Activated B cell treated with CpG ODN at 0.5 μM for 24 hours (primary cell): ENCODE data around the gene ADD2. TPM values are rescaled to one million over a fixed set of nuclear protein-coding genes. Genes with fewer than 3 reads are reported as not detected.

Experiments used
- ATAC-seq: fragments of 200-7000 bp; cut with Tn5 transposase; one replicate; pipeline ENCODE4 v1.10.0; 2021; ENCODE audit warnings: low read depth, mild to moderate bottlenecking, moderate library complexity
- CTCF ChIA-PET: fragments of 350-600 bp; sonication (Branson Sonifier 250); formaldehyde crosslinking; loops from one replicate; lab custom pipeline; 2021; ENCODE audit warnings: antibody characterized with exemption; lab: Charles Lee
- POLR2A ChIA-PET: fragments of 350-600 bp; sonication (Branson Sonifier 250); formaldehyde crosslinking; loops from one replicate; lab custom pipeline; 2021; ENCODE audit warnings: antibody characterized with exemption; lab: Charles Lee
- DNase-seq: peaks from one replicate; pipeline ENCODE4 v3.0.0; 2022
- H3K27ac Mint-ChIP-seq: one replicate; pipeline ENCODE4 v1.8.0; 2020; ENCODE audit warnings: mixed read lengths
- H3K27me3 Mint-ChIP-seq: one replicate; pipeline ENCODE4 v1.8.0; 2021; ENCODE audit warnings: mixed read lengths
- H3K36me3 Mint-ChIP-seq: one replicate; pipeline ENCODE4 v1.8.0; 2021; ENCODE audit warnings: low read depth, mixed read lengths
- H3K4me1 Mint-ChIP-seq: one replicate; pipeline ENCODE4 v1.8.0; 2021; ENCODE audit warnings: mixed read lengths
- H3K4me3 Mint-ChIP-seq: one replicate; pipeline ENCODE4 v1.8.0; 2020; ENCODE audit warnings: mild to moderate bottlenecking, mixed read lengths
- H3K9me3 Mint-ChIP-seq: one replicate; pipeline ENCODE4 v1.8.0; 2020; ENCODE audit warnings: mixed read lengths
- intact Hi-C: fragments of 100-400 bp; cut with micrococcal nuclease; formaldehyde crosslinking; loops from one replicate; pipeline ENCODE4 v1.15.1; 2024
- total RNA-seq: library from RNA; stranded (reverse); gene quantifications from 2 replicates; pipeline ENCODE4 v1.2.3, GENCODE V29; 2022
- TF ChIP-seq, protein P1 (sequence below): fragments of 200-600 bp; IDR thresholded peaks from one replicate; pipeline ENCODE4 v1.8.0; 2022; ENCODE audit warnings: antibody characterized with exemption, mild to moderate bottlenecking

Gene ADD2
- total RNA-seq, 1 donor from 2014 or later = 12.5 TPM

DNA sequence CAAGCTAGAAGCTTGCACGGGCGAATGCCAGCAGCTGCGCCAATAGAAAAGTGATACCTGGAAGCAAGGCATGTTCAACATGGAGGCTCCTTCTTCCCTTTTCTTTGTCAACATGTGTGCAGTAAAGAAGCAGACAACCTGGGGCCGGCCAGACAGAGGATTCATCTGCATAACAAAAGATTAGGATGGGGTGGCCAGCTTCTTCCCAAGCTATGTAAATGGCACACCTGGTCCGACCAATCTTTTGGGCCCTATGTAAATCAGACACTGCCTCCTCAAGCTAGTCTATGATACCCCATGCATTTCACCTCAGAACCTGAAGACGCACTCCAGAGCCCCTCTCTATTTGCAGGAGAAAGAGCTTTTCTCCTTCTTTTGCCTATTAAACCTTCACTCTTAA is 148.0 kb downstream of the ADD2 start:
- ATAC-seq (no peak), DNase-seq (no peak)
- no peak overlapping the region for H3K4me3 Mint-ChIP-seq
- CTCF ChIA-PET = interaction anchor here (0.9 to 6.2 kb wide), 3 partner anchors 14 to 317 kb away, joined by 3 to 122 read pairs (median 50); partner anchors contain the start of gene FAM136A
- TF ChIP-seq, protein P1, sequence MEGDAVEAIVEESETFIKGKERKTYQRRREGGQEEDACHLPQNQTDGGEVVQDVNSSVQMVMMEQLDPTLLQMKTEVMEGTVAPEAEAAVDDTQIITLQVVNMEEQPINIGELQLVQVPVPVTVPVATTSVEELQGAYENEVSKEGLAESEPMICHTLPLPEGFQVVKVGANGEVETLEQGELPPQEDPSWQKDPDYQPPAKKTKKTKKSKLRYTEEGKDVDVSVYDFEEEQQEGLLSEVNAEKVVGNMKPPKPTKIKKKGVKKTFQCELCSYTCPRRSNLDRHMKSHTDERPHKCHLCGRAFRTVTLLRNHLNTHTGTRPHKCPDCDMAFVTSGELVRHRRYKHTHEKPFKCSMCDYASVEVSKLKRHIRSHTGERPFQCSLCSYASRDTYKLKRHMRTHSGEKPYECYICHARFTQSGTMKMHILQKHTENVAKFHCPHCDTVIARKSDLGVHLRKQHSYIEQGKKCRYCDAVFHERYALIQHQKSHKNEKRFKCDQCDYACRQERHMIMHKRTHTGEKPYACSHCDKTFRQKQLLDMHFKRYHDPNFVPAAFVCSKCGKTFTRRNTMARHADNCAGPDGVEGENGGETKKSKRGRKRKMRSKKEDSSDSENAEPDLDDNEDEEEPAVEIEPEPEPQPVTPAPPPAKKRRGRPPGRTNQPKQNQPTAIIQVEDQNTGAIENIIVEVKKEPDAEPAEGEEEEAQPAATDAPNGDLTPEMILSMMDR = no peak
- POLR2A ChIA-PET = no interaction called here
- H3K4me1 Mint-ChIP-seq = no peaks in the 10 kb centered on the region
- no peaks in the 10 kb centered on the region for H3K9me3 Mint-ChIP-seq
- intact Hi-C loops = no loop called here
- H3K27ac Mint-ChIP-seq = no peak overlapping the region
- H3K27me3 Mint-ChIP-seq = peaks cover 16% of the 10 kb centered on the region
- no peaks in the 10 kb centered on the region for H3K36me3 Mint-ChIP-seq

DNA sequence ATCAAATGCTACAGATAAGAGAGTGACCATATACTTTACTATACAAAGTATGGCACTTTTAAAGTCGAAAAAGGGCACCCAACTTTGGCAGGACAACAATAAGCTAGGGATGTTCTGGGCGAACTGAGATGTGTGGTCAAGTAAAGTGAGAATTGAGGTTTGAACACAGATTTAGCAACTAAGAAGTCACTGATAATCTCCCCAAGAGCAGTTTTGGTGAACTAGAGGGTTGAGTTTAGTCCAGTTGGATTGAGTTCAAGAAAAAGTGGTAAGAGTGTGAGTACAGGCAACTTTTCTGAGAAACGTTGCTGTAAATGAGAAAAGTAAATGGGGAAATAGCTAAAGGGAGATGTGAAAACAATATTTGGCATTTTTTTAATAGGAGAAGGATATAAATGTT is 148.8 kb downstream of the ADD2 start:
- intact Hi-C loops = no loop called here
- Mint-ChIP-seq H3K27ac (no peak overlapping the region), H3K4me1 (no peaks in the 10 kb centered on the region), H3K9me3 (no peaks in the 10 kb centered on the region), H3K4me3 (no peak overlapping the region), H3K36me3 (no peaks in the 10 kb centered on the region), H3K27me3 (peaks cover 16% of the 10 kb centered on the region)
- DNase-seq (no peak), ATAC-seq (no peak)
- TF ChIP-seq, protein P1 = no peak
- POLR2A ChIA-PET = interaction anchor here (1.6 kb wide), 1 partner anchor 315 kb away, joined by 4 read pairs; no protein-coding TSS in a partner anchor
- CTCF ChIA-PET = interaction anchor here (0.9 to 6.2 kb wide), 4 partner anchors 13 to 316 kb away, joined by 3 to 122 read pairs (median 26); partner anchors contain the start of gene FAM136A

DNA sequence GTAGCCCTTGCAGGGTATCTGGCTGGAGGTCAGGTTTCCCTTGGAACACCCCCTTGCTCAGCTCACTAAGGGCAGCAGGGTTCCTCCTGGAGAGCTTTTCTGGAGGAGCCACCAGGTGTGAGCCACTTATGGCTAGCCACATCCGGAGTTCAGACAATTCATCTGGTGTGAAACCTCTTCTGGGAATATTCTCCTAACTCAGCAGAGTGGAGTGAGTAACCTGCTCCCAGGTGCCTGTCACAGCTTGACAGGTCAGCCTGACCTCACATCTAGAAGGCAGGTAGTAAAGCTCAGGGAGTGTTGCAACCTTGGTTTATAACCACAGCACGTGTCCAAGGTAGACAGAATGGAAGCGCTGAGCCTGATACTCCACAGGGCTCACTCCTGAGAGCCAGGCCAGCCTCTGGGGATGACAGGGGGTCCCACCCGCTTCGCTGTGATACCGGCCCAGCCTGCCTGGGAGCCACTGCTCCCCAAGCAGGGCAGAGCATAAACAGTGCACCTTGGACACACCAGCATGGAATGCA is 151.8 kb downstream of the ADD2 start:
- Mint-ChIP-seq H3K27ac (no peak overlapping the region), H3K4me1 (no peaks in the 10 kb centered on the region), H3K9me3 (no peaks in the 10 kb centered on the region), H3K4me3 (no peak overlapping the region), H3K36me3 (no peaks in the 10 kb centered on the region), H3K27me3 (peaks cover 8% of the 10 kb centered on the region)
- DNase-seq (no peak), ATAC-seq (no peak)
- TF ChIP-seq, protein P1 = no peak
- CTCF ChIA-PET = interaction anchor here (1.7 to 6.2 kb wide), 2 partner anchors 274 to 313 kb away, joined by 6 to 122 read pairs; partner anchors contain the start of gene FAM136A
- POLR2A ChIA-PET = no interaction called here
- intact Hi-C loops = loop anchor here (2.0 kb wide), 2 partner anchors 63 to 703 kb away; partner anchors contain the start of gene TGFA

DNA sequence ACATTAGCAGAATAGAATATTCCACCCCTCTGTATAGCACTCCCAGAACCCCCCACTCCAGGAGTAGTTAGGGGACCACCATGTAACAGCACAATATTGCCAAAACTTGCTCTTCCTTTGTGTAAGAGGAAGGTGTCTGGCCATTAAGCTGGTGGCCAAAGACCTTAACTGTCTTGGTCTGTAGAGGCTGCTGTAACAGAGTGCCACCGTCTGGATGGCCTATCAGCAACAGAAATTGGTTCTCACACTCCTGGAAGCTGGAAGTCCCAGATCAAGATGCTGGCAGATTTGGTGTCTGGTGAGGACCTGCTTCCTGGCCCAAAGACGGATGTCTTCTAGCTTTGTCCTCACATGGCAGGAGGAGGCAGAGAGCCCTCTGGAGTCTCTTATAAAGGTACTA is 152.8 kb downstream of the ADD2 start:
- Mint-ChIP-seq H3K27me3 (peaks cover 2% of the 10 kb centered on the region), H3K4me1 (no peaks in the 10 kb centered on the region), H3K27ac (no peak overlapping the region), H3K9me3 (no peaks in the 10 kb centered on the region), H3K4me3 (no peak overlapping the region), H3K36me3 (no peaks in the 10 kb centered on the region)
- intact Hi-C loops = no loop called here
- ChIA-PET POLR2A (no interaction called here), CTCF (interaction anchor here (1.0 to 6.2 kb wide), 3 partner anchors 32 to 312 kb away, joined by 3 to 122 read pairs (median 6); partner anchors contain the start of gene FAM136A)
- ATAC-seq (no peak), DNase-seq (no peak)
- TF ChIP-seq, protein P1 = no peak

DNA sequence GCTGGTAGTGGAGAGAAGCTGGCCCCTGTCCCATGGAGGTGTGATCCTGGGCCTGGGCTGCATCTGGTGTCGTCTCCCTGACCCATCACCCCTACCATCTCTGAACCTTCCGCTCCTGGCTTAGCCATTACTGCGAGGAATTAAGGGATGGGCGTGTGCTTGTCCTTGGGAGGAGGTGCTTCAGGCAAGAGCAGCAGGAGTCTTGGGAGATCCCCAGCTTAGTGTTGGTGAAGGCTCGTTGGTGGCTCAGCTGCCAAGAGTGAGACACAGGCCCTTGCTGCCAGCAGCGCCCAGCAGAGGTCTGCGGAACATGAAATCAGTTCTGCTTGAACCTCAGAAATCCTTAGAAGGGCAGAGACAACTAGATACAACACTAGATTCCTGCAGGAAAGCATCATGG is 154.5 kb downstream of the ADD2 start:
- POLR2A ChIA-PET = no interaction called here
- intact Hi-C loops = no loop called here
- no peaks in the 10 kb centered on the region for H3K36me3 Mint-ChIP-seq

More for the DNA sequence above, 154.5 kb downstream of the ADD2 start:
- no peak overlapping the region for H3K4me3 Mint-ChIP-seq
- no peaks in the 10 kb centered on the region for H3K9me3 Mint-ChIP-seq
- no peak for ATAC-seq
- peaks cover 2% of the 10 kb centered on the region for H3K27me3 Mint-ChIP-seq
- TF ChIP-seq, protein P1 = no peak
- DNase-seq = no peak
- CTCF ChIA-PET = no interaction called here
- H3K27ac Mint-ChIP-seq = no peak overlapping the region
- no peaks in the 10 kb centered on the region for H3K4me1 Mint-ChIP-seq
